Skeletal muscle tissue (tissue), 4 donors: ENCODE data around the gene IFITM1. TPM values are rescaled to one million over a fixed set of nuclear protein-coding genes. Genes with fewer than 3 reads are reported as not detected.
"Not testable (repeated sequence)": the region's sequence is repeated elsewhere in the genome, so short reads cannot be mapped to it uniquely, and the experiment has no call there.

Experiments used
- H3K27ac ChIP-seq: one replicate; pipeline ENCODE4 v1.7.0; 2013; ENCODE audit warnings: mild to moderate bottlenecking, low read depth, low read length, inconsistent platforms
- H3K27me3 ChIP-seq, 3 donors: one replicate each; pipeline ENCODE4 v1.7.0; 2013; ENCODE audit warnings: low read length in 3 of 3; ENCODE audit not compliant: control insufficient read depth in 3 of 3, insufficient read depth in 3 of 3
- H3K36me3 ChIP-seq, 3 donors: one replicate each; pipeline ENCODE4 v1.7.0; 2013; ENCODE audit warnings: low read length in 3 of 3; ENCODE audit not compliant: control insufficient read depth in 3 of 3, insufficient read depth in 3 of 3
- H3K4me1 ChIP-seq, 3 donors: one replicate each; pipeline ENCODE4 v1.7.0; 2013; ENCODE audit warnings: low read length in 3 of 3, mild to moderate bottlenecking in 3 of 3; ENCODE audit not compliant: control insufficient read depth in 3 of 3, insufficient read depth in 3 of 3
- H3K4me3 ChIP-seq, 3 donors: one replicate each; pipeline ENCODE4 v1.7.0; 2013; ENCODE audit warnings: low read length in 3 of 3
- H3K9ac ChIP-seq, 3 donors: one replicate each; pipeline ENCODE4 v1.7.0; 2013; ENCODE audit warnings: low read length in 3 of 3, mild to moderate bottlenecking in 3 of 3, moderate library complexity in 2 of 3, low read depth in 1 of 3
- H3K9me3 ChIP-seq, 3 donors: one replicate each; pipeline ENCODE4 v1.7.0; 2013; ENCODE audit warnings: low read length in 3 of 3; ENCODE audit not compliant: control insufficient read depth in 3 of 3
- total RNA-seq: library from RNA; depleted of rRNA; stranded (reverse); fragments of >200 nt; gene quantifications from one replicate; pipeline ENCODE4 v1.2.3, GENCODE V29; 2014
- donor health status: Osteomylitis.

IFITM1 gene
- total RNA-seq, 1 donor from 2014 or later = 13.0 TPM

DNA sequence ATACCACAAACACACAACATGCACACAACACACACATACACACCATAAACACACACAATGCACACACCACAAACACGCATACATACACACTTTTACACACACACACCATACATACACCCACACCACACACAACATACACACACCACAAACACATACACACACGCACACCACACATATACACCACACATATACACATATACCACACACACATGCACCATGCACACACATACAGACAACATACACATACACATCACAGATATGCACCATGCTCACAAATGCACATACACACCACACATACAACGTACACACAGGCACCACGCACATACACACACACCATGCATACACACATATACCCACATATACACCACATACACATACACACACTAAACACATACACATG lies 43.7 kb downstream of the IFITM1 start:
- Histone ChIP-seq H3K36me3 (no peaks in the 10 kb centered on the region), H3K27ac (no peak overlapping the region), H3K9ac (no peak overlapping the region), H3K27me3 (peaks cover 16 to 23% (median 23%) of the 10 kb centered on the region in 3 donors), H3K4me1 (peaks cover 16 to 25% (median 20%) of the 10 kb centered on the region in 3 donors), H3K9me3 (peaks cover 0 to 2% (median 0%) of the 10 kb centered on the region in 3 donors), H3K4me3 (no peak overlapping the region)

DNA sequence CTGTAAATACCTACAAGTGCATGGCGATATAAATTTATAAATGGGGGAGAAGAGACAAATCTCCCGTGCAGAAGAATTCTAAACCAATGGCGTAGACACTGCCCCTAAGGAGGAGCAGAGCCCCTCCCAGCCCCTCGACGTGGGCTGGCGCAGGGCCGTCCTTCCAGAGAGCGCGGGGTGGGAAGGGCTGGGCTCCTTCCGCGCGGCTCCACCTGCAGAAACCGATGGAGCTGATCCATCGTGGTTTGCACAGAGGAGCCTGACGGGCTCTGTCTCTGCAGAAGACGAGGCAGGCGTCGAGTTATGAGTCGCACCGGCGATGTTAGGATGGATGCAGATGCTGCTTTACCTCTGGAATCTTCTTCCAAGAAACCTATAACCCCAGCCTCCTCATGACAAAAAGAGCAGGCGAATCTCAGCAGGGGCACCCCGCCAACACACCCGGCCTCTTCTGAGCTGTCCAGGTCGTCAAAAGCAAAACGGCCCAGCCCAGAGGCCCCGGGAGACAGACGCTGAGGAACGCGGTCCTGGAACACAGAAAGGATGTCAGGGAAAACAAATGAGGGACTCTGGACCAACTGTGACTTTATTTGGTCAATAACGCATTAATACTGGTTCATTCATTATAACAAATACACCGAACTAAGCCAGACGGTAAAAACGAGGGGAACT lies 44.4 kb downstream of the IFITM1 start:
- Histone ChIP-seq H3K27me3 (peaks cover 17 to 27% (median 23%) of the 10 kb centered on the region in 3 donors), H3K9me3 (peaks cover 0 to 2% (median 0%) of the 10 kb centered on the region in 3 donors), H3K27ac (no peak overlapping the region), H3K4me1 (peaks cover 15 to 18% (median 15%) of the 10 kb centered on the region in 3 donors), H3K9ac (no peak overlapping the region), H3K4me3 (no peak overlapping the region), H3K36me3 (no peaks in the 10 kb centered on the region)

DNA sequence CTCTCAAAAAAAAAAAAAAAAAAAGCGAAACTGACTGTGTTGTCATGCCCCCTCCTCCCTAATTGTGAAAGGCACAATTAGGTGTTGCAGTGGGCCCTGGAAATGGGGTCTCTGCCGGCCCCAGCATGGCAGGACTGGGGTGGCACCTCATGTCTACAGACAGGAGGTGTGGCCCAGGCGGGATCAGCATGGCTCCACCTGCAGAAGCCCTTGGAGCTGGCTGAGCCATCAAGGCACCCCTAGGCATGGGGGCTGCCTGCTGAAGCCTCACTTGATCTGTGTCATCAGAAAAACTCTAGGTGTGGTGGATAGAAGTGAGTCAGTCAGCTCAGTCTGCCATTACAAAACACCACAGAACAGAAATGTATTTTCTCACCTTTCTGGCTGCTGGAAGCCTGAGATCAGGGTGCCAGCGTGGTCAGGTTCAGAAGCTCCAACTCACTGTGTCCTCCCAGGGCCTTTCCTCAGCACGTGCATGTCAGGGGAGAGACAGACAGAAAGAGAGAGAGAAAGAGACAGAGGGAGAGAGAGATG lies 45.4 kb downstream of the IFITM1 start:
- Histone ChIP-seq H3K4me1 (peaks cover 8 to 10% (median 8%) of the 10 kb centered on the region in 3 donors), H3K9ac (no peak overlapping the region), H3K27ac (no peak overlapping the region), H3K4me3 (no peak overlapping the region), H3K9me3 (peaks cover 0 to 2% (median 0%) of the 10 kb centered on the region in 3 donors), H3K36me3 (no peaks in the 10 kb centered on the region), H3K27me3 (peaks cover 24 to 33% (median 27%) of the 10 kb centered on the region in 3 donors)

DNA sequence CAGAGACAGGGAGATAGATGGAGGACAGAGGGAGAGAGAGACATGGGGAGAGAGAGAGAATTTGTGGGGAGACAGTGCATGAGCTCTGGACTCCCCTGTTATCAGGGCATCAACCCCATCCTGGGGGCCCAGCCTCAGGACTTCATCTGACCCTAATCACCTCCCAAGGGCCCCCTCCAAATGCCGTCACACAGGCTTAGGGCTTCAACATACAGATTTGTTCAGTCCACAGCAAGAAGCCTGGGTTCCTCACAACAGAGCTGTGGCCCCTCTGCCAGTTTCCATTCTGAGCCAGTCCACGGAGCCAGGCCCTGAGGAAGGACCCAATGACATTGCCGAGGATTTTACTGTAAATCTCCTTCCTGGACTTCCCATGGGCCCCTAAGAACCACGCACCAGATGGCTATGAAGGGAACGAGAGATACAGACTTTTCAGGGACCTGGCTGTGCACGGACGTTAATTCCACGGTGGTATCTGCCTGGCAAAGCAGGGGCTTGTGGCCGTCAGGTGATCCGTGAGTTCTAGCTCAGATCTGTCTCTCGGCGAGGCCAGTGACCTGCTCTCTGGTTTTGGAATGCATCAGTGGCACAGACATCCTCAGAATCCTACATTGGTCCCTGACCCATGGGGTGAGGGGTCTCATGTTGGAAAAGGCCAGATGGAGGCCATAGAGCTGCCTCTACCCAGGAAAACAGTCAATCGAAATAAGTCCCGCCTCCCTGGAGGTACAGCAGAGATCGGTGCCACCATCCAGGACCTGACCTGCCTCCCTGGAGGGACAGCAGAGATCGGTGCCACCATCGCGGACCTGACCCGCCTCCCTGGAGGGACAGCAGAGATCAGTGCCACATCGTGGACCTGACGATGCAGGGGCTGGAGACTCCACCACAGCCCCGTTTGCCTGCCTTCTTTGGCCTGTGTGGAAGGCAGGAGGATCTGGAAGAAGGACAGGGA lies 46.8 kb downstream of the IFITM1 start:
- Histone ChIP-seq H3K36me3 (no peaks in the 10 kb centered on the region), H3K9me3 (peaks cover 0 to 2% (median 0%) of the 10 kb centered on the region in 3 donors), H3K27me3 (peaks cover 36 to 44% (median 39%) of the 10 kb centered on the region in 3 donors), H3K27ac (no peak overlapping the region), H3K4me3 (no peak overlapping the region), H3K9ac (no peak overlapping the region), H3K4me1 (peaks cover 2 to 5% (median 2%) of the 10 kb centered on the region in 3 donors)

DNA sequence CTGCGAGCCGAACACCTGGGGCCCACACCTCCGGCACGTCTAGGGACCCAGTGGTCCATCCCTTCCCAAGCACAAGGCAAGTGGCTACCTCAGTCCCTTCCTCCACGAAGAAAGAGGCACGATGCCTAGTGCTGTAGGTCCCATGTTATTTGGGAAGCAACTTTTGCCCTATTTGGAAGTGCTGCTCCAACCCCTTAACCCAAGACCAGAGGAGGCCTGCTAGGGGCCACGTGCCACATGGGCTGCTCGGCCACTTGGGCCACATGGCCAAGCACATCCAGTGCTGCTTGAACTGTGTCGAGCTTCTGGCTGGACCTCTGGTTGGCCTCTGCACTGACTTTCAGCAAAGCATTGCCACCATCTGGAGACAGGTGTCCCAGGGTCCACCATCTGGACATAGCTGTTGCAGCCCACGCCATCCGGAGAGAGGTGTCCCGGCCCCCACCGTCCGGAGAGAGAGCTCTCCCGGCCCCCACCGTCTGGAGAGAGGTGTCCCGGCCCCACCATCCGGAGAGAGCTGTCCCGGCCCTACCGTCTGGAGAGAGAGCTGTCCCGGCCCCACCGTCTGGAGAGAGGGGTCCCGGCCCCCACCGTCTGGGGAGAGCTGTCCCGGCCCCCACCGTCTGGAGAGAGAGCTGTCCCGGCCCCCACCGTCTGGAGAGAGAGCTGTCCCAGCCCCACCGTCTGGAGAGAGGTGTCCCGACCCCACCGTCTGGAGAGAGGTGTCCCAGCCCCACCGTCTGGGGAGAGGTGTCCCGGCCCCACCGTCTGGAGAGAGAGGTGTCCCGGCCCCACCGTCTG lies 49.0 kb downstream of the IFITM1 start:
- peaks cover 0 to 4% (median 0%) of the 10 kb centered on the region in 3 donors for H3K4me1 ChIP-seq
- peaks cover 41 to 63% (median 45%) of the 10 kb centered on the region in 3 donors for H3K27me3 ChIP-seq
- no peak overlapping the region for H3K9ac ChIP-seq
- no peaks in the 10 kb centered on the region for H3K36me3 ChIP-seq
- H3K4me3 ChIP-seq = no peak overlapping the region
- peaks cover 0 to 2% (median 0%) of the 10 kb centered on the region in 3 donors for H3K9me3 ChIP-seq
- no peak overlapping the region for H3K27ac ChIP-seq

DNA sequence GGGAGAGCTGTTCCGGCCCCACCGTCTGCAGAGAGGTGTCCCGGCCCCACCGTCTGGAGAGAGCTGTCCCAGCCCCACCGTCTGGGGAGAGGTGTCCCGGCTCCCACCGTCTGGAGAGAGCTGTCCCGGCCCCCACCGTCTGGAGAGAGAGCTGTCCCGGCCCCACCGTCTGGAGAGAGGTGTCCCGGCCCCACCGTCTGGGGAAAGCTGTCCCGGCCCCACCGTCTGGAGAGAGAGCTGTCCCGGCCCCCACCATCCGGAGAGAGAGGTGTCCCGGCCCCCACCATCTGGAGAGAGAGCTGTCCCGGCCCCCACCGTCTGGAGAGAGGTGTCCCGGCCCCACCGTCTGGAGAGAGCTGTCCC lies 49.6 kb downstream of the IFITM1 start:
- not testable (repeated sequence) for H3K9ac ChIP-seq, H3K36me3 ChIP-seq, H3K27ac ChIP-seq, H3K4me1 ChIP-seq, H3K4me3 ChIP-seq, H3K9me3 ChIP-seq
- H3K27me3 ChIP-seq = peaks cover 45 to 68% (median 46%) of the 10 kb centered on the region in 3 donors

DNA sequence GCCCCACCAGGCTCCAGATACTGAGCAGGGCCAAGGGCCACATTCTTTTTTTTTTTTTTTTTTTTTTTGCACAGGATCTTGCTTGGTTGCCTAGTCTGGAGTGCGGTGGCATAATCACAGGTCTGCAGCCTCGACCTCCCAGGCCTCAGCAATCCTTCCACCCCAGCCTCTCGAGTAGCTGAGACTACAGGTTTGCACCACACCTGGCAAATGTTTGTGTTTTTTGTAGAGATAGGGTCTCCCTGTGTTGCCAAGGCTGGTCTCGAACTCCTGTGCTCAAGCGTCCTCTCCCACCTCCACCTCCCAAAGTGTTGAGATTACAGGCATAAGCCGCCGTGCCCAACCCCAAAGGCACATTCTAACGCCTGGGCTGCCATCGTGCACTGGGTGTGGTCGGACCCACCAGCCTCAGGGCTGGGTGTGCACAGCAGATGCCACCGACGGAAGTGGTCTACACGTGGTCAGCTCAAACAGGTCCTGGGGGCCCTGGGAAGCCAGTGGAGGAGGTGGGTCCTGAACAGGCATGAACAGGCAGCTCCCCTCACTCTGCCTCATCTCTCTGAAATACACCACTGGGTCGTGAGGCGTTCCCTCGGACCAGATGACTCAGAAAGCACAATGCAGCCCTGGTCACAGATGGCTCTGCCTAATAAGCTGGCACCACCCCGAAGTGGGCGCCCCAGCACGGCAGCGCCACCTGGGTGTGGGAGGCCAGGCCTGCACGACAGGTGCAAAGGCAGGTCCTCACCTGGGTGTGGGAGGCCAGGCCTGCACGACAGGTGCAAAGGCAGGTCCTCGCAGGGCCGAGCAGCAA lies 50.3 kb downstream of the IFITM1 start:
- Histone ChIP-seq H3K9ac (no peak overlapping the region), H3K9me3 (peaks cover 0 to 2% (median 0%) of the 10 kb centered on the region in 3 donors), H3K4me3 (no peak overlapping the region), H3K4me1 (peaks cover 0 to 7% (median 4%) of the 10 kb centered on the region in 3 donors), H3K27ac (no peak overlapping the region), H3K27me3 (peaks cover 47 to 70% (median 49%) of the 10 kb centered on the region in 3 donors), H3K36me3 (no peaks in the 10 kb centered on the region)
